HepG2 (cell line): ENCODE results near the gene RASGRP4. TPM values are rescaled to one million over a fixed set of nuclear protein-coding genes. Genes with fewer than 3 reads are reported as not detected.

Experiments used
- ATAC-seq: fragments of 200-7000 bp; cut with Tn5 transposase; 3 replicates; pipeline ENCODE4 v1.9.1; 2020; ENCODE audit warnings: mild to moderate bottlenecking, moderate library complexity
- BruUV-seq: library from RNA; stranded (reverse); fragments of 400-500 nt; replicated peaks from 2 replicates; lab custom pipeline; 2021; lab: Mats Ljungman, UMichigan
- CTCF ChIA-PET: fragments of 300-600 bp; formaldehyde crosslinking; extraction: SDS; loops from one replicate; lab custom pipeline; 2021; ENCODE audit warnings: low total read pairs, inconsistent platforms, low intra/inter-chr PET ratio; lab: Yijun Ruan, JAX
- POLR2A ChIA-PET: fragments of 350-600 bp; sonication (Branson Sonifier 250); formaldehyde crosslinking; loops from one replicate; lab custom pipeline; 2020; ENCODE audit warnings: antibody characterized with exemption, inconsistent platforms; lab: Yijun Ruan, JAX
- DNase-seq: peaks from one replicate; pipeline ENCODE4 v3.0.0-alpha.2; 2015; ENCODE audit warnings: low spot score
- FAIRE-seq: peaks from 3 replicates; lab custom pipeline; 2011; peaks lifted over from hg19 to GRCh38; lab: Jason Lieb, UNC
- H2AFZ ChIP-seq: one replicate; pipeline ENCODE4 v1.6.1; 2011; ENCODE audit warnings: low read length, inconsistent platforms
- H3K27ac ChIP-seq: fragments of 300-600 bp; 3 replicates; pipeline ENCODE4 v1.8.0; 2011; ENCODE audit warnings: mixed run types, mild to moderate bottlenecking, mixed read lengths, low read length, inconsistent platforms; ENCODE audit not compliant: insufficient read depth; ENCODE audit errors: extremely low read length
- H3K27me3 ChIP-seq, 2 experiments: fragments of 200-600 bp in 1 of 2; 2 replicates in 1 of 2; 3 replicates in 1 of 2; pipeline versions ENCODE4 v1.6.0 to v1.8.0; 2011; ENCODE audit warnings: low read length in 2 of 2, mild to moderate bottlenecking in 2 of 2, moderate library complexity in 2 of 2, inconsistent platforms in 1 of 2; ENCODE audit not compliant: insufficient read depth in 2 of 2, control insufficient read depth in 1 of 2
- H3K36me3 ChIP-seq, 2 experiments: fragments of 200-600 bp in 1 of 2; replicated peaks in 1 of 2; 2 replicates in 1 of 2; 3 replicates in 1 of 2; pipeline versions ENCODE4 v1.5.1 to v1.8.0; 2011; ENCODE audit warnings: low read length in 2 of 2, inconsistent platforms in 1 of 2; ENCODE audit not compliant: insufficient read depth in 2 of 2, control insufficient read depth in 1 of 2
- H3K4me1 ChIP-seq: 2 replicates; pipeline ENCODE4 v1.5.1; 2012; ENCODE audit warnings: low read length, inconsistent platforms; ENCODE audit not compliant: insufficient read depth
- H3K4me2 ChIP-seq: 2 replicates; pipeline ENCODE4 v1.6.0; 2011; ENCODE audit warnings: low read depth, low read length, inconsistent platforms
- H3K4me3 ChIP-seq, 3 experiments: fragments of 200-600 bp in 1 of 3; sonication (generic), shearing (Covaris generic) in 1 of 3; replicated peaks in 1 of 3; 2 replicates each; pipeline ENCODE4 v1.5.1; 2011 to 2016; ENCODE audit warnings: low read length in 3 of 3, inconsistent platforms in 2 of 3, low read depth in 2 of 3, mild to moderate bottlenecking in 2 of 3, control low read depth in 1 of 3, mixed read lengths in 1 of 3; ENCODE audit not compliant: insufficient read depth in 1 of 3
- H3K79me2 ChIP-seq: one replicate; pipeline ENCODE4 v1.6.1; 2011; ENCODE audit warnings: low read length, inconsistent platforms; ENCODE audit not compliant: insufficient read depth
- H3K9ac ChIP-seq: 2 replicates; pipeline ENCODE4 v1.6.0; 2011; ENCODE audit warnings: mild to moderate bottlenecking, low read depth, low read length, inconsistent platforms; ENCODE audit not compliant: insufficient read depth
- H3K9me3 ChIP-seq: 2 replicates; pipeline ENCODE4 v1.5.1; 2012; ENCODE audit warnings: mild to moderate bottlenecking, low read length
- H4K20me1 ChIP-seq: 2 replicates; pipeline ENCODE4 v1.6.0; 2011; ENCODE audit warnings: inconsistent platforms, mild to moderate bottlenecking, low read length, moderate library complexity; ENCODE audit not compliant: insufficient read depth
- ATF3 ChIP-seq: sonication (generic); formaldehyde crosslinking; IDR thresholded peaks from 2 replicates; pipeline ENCODE4 v1.4.0; 2020; ENCODE audit warnings: missing genetic modification reagents
- BRCA1 ChIP-seq: sonication (generic); formaldehyde crosslinking; IDR thresholded peaks from 2 replicates; pipeline ENCODE4 v1.4.0; 2020; ENCODE audit warnings: missing genetic modification reagents
- CHCHD3 ChIP-seq: sonication (generic); formaldehyde crosslinking; IDR thresholded peaks from 2 replicates; pipeline ENCODE4 v1.8.0; 2022; ENCODE audit warnings: mild to moderate bottlenecking, missing genetic modification reagents, moderate library complexity
- CREB1 ChIP-seq, 2 experiments: fragments of 450-650 bp in 1 of 2; IDR thresholded peaks; 2 replicates each; pipeline ENCODE4 v1.6.1; 2016 to 2017; ENCODE audit warnings: control low read depth in 1 of 2, mild to moderate bottlenecking in 1 of 2, missing compliant biosample characterization in 1 of 2, missing genetic modification characterization in 1 of 2
- EHMT2 ChIP-seq: fragments of 200-600 bp; sonication (generic); IDR thresholded peaks from 2 replicates; pipeline ENCODE4 v1.7.0; 2017; ENCODE audit warnings: antibody characterized with exemption, low read depth, low read length, borderline replicate concordance
- GATA4 ChIP-seq: sonication (generic); IDR thresholded peaks from 2 replicates; pipeline ENCODE4 v1.6.1; 2016; ENCODE audit warnings: antibody characterized with exemption, low read depth, borderline replicate concordance
- HBP1 ChIP-seq: IDR thresholded peaks from 2 replicates; pipeline ENCODE4 v1.6.1; 2016; ENCODE audit warnings: low read depth, control low read depth
- IKZF1 ChIP-seq: fragments of 450-650 bp; IDR thresholded peaks from 2 replicates; pipeline ENCODE4 v1.7.1; 2016
- NPAS2 ChIP-seq: sonication (generic); formaldehyde crosslinking; IDR thresholded peaks from 2 replicates; pipeline ENCODE4 v1.8.0; 2022; ENCODE audit warnings: mild to moderate bottlenecking, missing genetic modification reagents, borderline replicate concordance
- POLR2AphosphoS5 ChIP-seq: IDR thresholded peaks from 2 replicates; pipeline ENCODE4 v1.6.1; 2012; ENCODE audit warnings: low read depth, low read length
- SMAD1 ChIP-seq: sonication (generic); formaldehyde crosslinking; IDR thresholded peaks from 2 replicates; pipeline ENCODE4 v1.4.0; 2020; ENCODE audit warnings: missing genetic modification reagents, low read depth, mild to moderate bottlenecking, borderline replicate concordance
- SMYD3 ChIP-seq: sonication (generic); formaldehyde crosslinking; IDR thresholded peaks from 2 replicates; pipeline ENCODE4 v1.8.1; 2023; ENCODE audit warnings: mild to moderate bottlenecking, missing genetic modification reagents
- ZBTB3 ChIP-seq: sonication (generic); formaldehyde crosslinking; IDR thresholded peaks from 2 replicates; pipeline ENCODE4 v1.4.0; 2020; ENCODE audit warnings: low read depth, mild to moderate bottlenecking, moderate library complexity, missing genetic modification reagents, borderline replicate concordance
- ZNF121 ChIP-seq: sonication (generic); formaldehyde crosslinking; IDR thresholded peaks from 2 replicates; pipeline ENCODE4 v1.5.0; 2020; ENCODE audit warnings: mild to moderate bottlenecking, missing genetic modification reagents
- ZNF205 ChIP-seq: IDR thresholded peaks from 2 replicates; pipeline ENCODE4 v1.6.1; 2018; ENCODE audit warnings: missing biosample characterization, missing genetic modification reagents
- ZNF333 ChIP-seq: sonication (generic); formaldehyde crosslinking; IDR thresholded peaks from 2 replicates; pipeline ENCODE4 v1.4.0; 2020; ENCODE audit warnings: mild to moderate bottlenecking, missing genetic modification reagents, borderline replicate concordance
- ZNF557 ChIP-seq: sonication (generic); formaldehyde crosslinking; IDR thresholded peaks from 2 replicates; pipeline ENCODE4 v1.4.0; 2020; ENCODE audit warnings: missing genetic modification reagents
- ZNF629 ChIP-seq: sonication (generic); formaldehyde crosslinking; conservative IDR thresholded peaks from 2 replicates; pipeline ENCODE4 v1.5.0; 2020; ENCODE audit warnings: missing genetic modification reagents
- WGBS: methylation state at CpG from one replicate; pipeline ENCODE4 v1.1.6; 2017; ENCODE audit warnings: low lambda C conversion rate; 5-methylcytosine and 5-hydroxymethylcytosine counted together
- in situ Hi-C: cut with HindIII; loops from 2 replicates; pipeline ENCODE4 v1.10.0; 2017; ENCODE audit warnings: low pct_unique_long_range_greater_than_20kb; ENCODE audit not compliant: extremely low pct_ligation_motif_present
- intact Hi-C: fragments of 100-400 bp; cut with micrococcal nuclease; formaldehyde crosslinking; loops from one replicate; pipeline ENCODE4 v1.10.0; 2022; ENCODE audit not compliant: unreplicated experiment
- polyA plus RNA-seq, 8 experiments: library from polyadenylated mRNA; depleted of rRNA in 3 of 8; stranded (reverse) in 7 of 8; unstranded in 1 of 8; fragments of >200 nt; fragmentation: Illumina TruSeq in 4 of 8; extraction: Trizol in 4 of 8; gene quantifications; 2 replicates each; pipeline versions ENCODE4 v1.2.1 to v1.2.3, GENCODE V29; 2011 to 2016; ENCODE audit warnings: low read depth in 4 of 8, missing spikeins in 1 of 8, mixed read lengths in 1 of 8; ENCODE audit not compliant: insufficient read depth in 1 of 8
- total RNA-seq, 5 experiments: library from RNA; depleted of rRNA; stranded (reverse); fragments of >200 nt; fragmentation: Illumina TruSeq; extraction: Trizol; gene quantifications; 2 replicates each; pipeline ENCODE4 v1.2.3, GENCODE V29; 2016; ENCODE audit warnings: low read depth in 1 of 5

The RASGRP4 gene
- total and polyA plus RNA-seq, 2 of the 13 experiments (the other 11 are each of a cell fraction or from before 2014, with no cell fraction given), result not detected

GRCh38 chr19:38413416-38413815, 12.6 kb downstream of the RASGRP4 start:
- no peak overlapping the region for H3K4me2 ChIP-seq
- POLR2A ChIA-PET, result interaction anchor here (1.3 kb wide), 1 partner anchor 11 kb away, joined by 3 read pairs; the partner anchor contains the start of gene FAM98C

GRCh38 chr19:38412961-38413360, 13.1 kb downstream of the RASGRP4 start:
- no peak overlapping the region for H3K9ac ChIP-seq
- no peak overlapping the region for H3K27ac ChIP-seq
- TF ChIP-seq ZNF333 (no peak), NPAS2 (CRISPR knock-in tag) (no peak), ZNF121 (CRISPR knock-in tag) (no peak), POLR2AphosphoS5 (no peak), CHCHD3 (CRISPR knock-in tag) (no peak), SMAD1 (CRISPR knock-in tag) (no peak), ATF3 (no peak), EHMT2 (no peak), CREB1 (IDR thresholded peaks at IDR 0.05) (no peak), CREB1 (CRISPR knock-in tag; IDR thresholded peaks at IDR 0.05) (no peak), IKZF1 (no peak), GATA4 (no peak), SMYD3 (CRISPR knock-in tag) (no peak), BRCA1 (CRISPR knock-in tag) (no peak), ZNF557 (CRISPR knock-in tag) (no peak), ZNF205 (no peak), ZBTB3 (no peak)
- no peaks in the 10 kb centered on the region for H3K36me3 ChIP-seq
- peak; percentile 32; the same call in 2 of the 3 replicates for ATAC-seq
- CTCF ChIA-PET, result no interaction called here
- POLR2A ChIA-PET, result no interaction called here
- in situ Hi-C loops (no loop called here), intact Hi-C loops (no loop called here)
- H3K4me2 ChIP-seq, result no peak overlapping the region
- H3K79me2 ChIP-seq, result no peaks in the 10 kb centered on the region
- BruUV-seq, result no TSS peak
- FAIRE-seq, result no peak
- 7% methylated on average over 2 of the region's 11 CpGs for WGBS
- H3K4me1 ChIP-seq, result no peaks in the 10 kb centered on the region
- H3K9me3 ChIP-seq, result no peaks in the 10 kb centered on the region
- H3K4me3 ChIP-seq, result no peak overlapping the region
- H4K20me1 ChIP-seq, result no peaks in the 10 kb centered on the region
- H2AFZ ChIP-seq, result no peak overlapping the region
- DNase-seq, result no peak
- H3K27me3 ChIP-seq, result peaks cover 0 to 18% of the 10 kb centered on the region in 2 experiments; a peak in 2 of 5 replicates

More at GRCh38 chr19:38413416-38413815, 12.6 kb downstream of the RASGRP4 start:
- H3K27me3 ChIP-seq, result peaks cover 0 to 23% of the 10 kb centered on the region in 2 experiments; a peak in 2 of 5 replicates
- H3K4me1 ChIP-seq, result no peaks in the 10 kb centered on the region
- CTCF ChIA-PET, result no interaction called here
- FAIRE-seq (no peak), DNase-seq (no peak), ATAC-seq (no peak)
- H3K9me3 ChIP-seq, result no peaks in the 10 kb centered on the region
- no peak overlapping the region for H2AFZ ChIP-seq
- BruUV-seq, result no TSS peak
- WGBS, result 57% methylated on average over 6 of the region's 6 CpGs
- no peaks in the 10 kb centered on the region for H3K79me2 ChIP-seq
- no peak overlapping the region for H3K27ac ChIP-seq
- H4K20me1 ChIP-seq, result no peaks in the 10 kb centered on the region
- TF ChIP-seq HBP1 (CRISPR knock-in tag) (no peak), ZNF629 (CRISPR knock-in tag) (peak; percentile 71)
- intact Hi-C loops (no loop called here), in situ Hi-C loops (no loop called here)
- no peak overlapping the region for H3K9ac ChIP-seq
- no peaks in the 10 kb centered on the region for H3K36me3 ChIP-seq
- no peak overlapping the region for H3K4me3 ChIP-seq
